H1 (cell line): ENCODE results near the gene STX18. TPM values are rescaled to one million over a fixed set of nuclear protein-coding genes. Genes with fewer than 3 reads are reported as not detected.
A peak's percentile ranks its signal among the peaks of the same experiment; 100 is the strongest.

Experiments used
- CTCF ChIA-PET: fragments of 300-600 bp; sonication (Branson Sonifier 250); formaldehyde crosslinking; loops from one replicate; lab custom pipeline; 2021; ENCODE audit not compliant: partially characterized antibody; lab: Charles Lee
- POLR2A ChIA-PET: fragments of 300-600 bp; sonication (Branson Sonifier 250); formaldehyde crosslinking; loops from one replicate; lab custom pipeline; 2021; ENCODE audit warnings: inconsistent platforms; ENCODE audit not compliant: partially characterized antibody; lab: Charles Lee
- DNase-seq, 2 experiments: peaks; one replicate each; pipeline versions ENCODE4 v3.0.0 to v3.0.0-alpha.2; 2010 to 2022; ENCODE audit warnings: low spot score in 2 of 2, low read depth in 1 of 2, mixed read lengths in 1 of 2
- FAIRE-seq: peaks from 2 replicates; lab custom pipeline; 2011; peaks lifted over from hg19 to GRCh38; lab: Jason Lieb, UNC
- H2AFZ ChIP-seq: 2 replicates; pipeline ENCODE4 v1.8.1; 2012; ENCODE audit warnings: low read length, inconsistent platforms
- H2AK5ac ChIP-seq: 2 replicates; pipeline ENCODE4 v1.6.1; 2013; ENCODE audit warnings: low read depth, low read length
- H2BK120ac ChIP-seq: replicated peaks from 2 replicates; pipeline ENCODE3; 2013; ENCODE audit warnings: low read depth, low read length, inconsistent platforms
- H2BK12ac ChIP-seq: 2 replicates; pipeline ENCODE4 v1.6.1; 2013; ENCODE audit warnings: low read depth, low read length
- H2BK15ac ChIP-seq: 2 replicates; pipeline ENCODE4 v1.6.1; 2013; ENCODE audit warnings: low read length
- H2BK20ac ChIP-seq: 2 replicates; pipeline ENCODE4 v1.6.1; 2013; ENCODE audit warnings: low read length
- H2BK5ac ChIP-seq: 2 replicates; pipeline ENCODE4 v1.6.1; 2013; ENCODE audit warnings: low read depth, low read length
- H3K14ac ChIP-seq: 2 replicates; pipeline ENCODE4 v1.6.1; 2013; ENCODE audit warnings: inconsistent platforms; ENCODE audit not compliant: insufficient read length
- H3K18ac ChIP-seq: 2 replicates; pipeline ENCODE4 v1.6.1; 2013; ENCODE audit warnings: low read length; ENCODE audit errors: extremely low read depth
- H3K23ac ChIP-seq: 2 replicates; pipeline ENCODE4 v1.6.1; 2013; ENCODE audit warnings: inconsistent platforms; ENCODE audit not compliant: insufficient read length
- H3K23me2 ChIP-seq: 2 replicates; pipeline ENCODE4 v1.6.1; 2013; ENCODE audit warnings: low read depth, low read length
- H3K27ac ChIP-seq: 2 replicates; pipeline ENCODE4 v1.6.1; 2011; ENCODE audit warnings: low read depth, low read length, inconsistent platforms
- H3K27me3 ChIP-seq, 4 experiments: replicated peaks in 1 of 4; 1 replicate in 1 of 4; 2 replicates in 3 of 4; pipeline versions ENCODE4 v1.6.1 to v1.8.1; 2011 to 2013; ENCODE audit warnings: low read length in 3 of 4, mild to moderate bottlenecking in 3 of 4, inconsistent platforms in 2 of 4, mixed read lengths in 2 of 4, moderate library complexity in 1 of 4; ENCODE audit not compliant: control insufficient read depth in 3 of 4, insufficient read depth in 3 of 4; ENCODE audit errors: extremely low read depth in 1 of 4
- H3K36me3 ChIP-seq, 4 experiments: 2 replicates each; pipeline versions ENCODE4 v1.6.1 to v1.8.1; 2011 to 2013; ENCODE audit warnings: mild to moderate bottlenecking in 4 of 4, low read length in 3 of 4, moderate library complexity in 2 of 4, control low read depth in 1 of 4, inconsistent platforms in 1 of 4; ENCODE audit not compliant: insufficient read depth in 4 of 4, control insufficient read depth in 2 of 4
- H3K4ac ChIP-seq: replicated peaks from 2 replicates; pipeline ENCODE3; 2013; ENCODE audit warnings: low read length, low read depth, mixed read lengths, inconsistent platforms; ENCODE audit not compliant: insufficient read length
- H3K4me1 ChIP-seq, 4 experiments: replicated peaks in 1 of 4; 1 replicate in 1 of 4; 2 replicates in 3 of 4; pipeline versions ENCODE4 v1.6.1 to v1.8.1; 2011 to 2013; ENCODE audit warnings: low read length in 3 of 4, inconsistent platforms in 2 of 4, mixed read lengths in 1 of 4; ENCODE audit not compliant: insufficient read depth in 4 of 4, control insufficient read depth in 3 of 4
- H3K4me2 ChIP-seq, 2 experiments: 2 replicates each; pipeline versions ENCODE4 v1.6.1 to v1.8.1; 2011 to 2013; ENCODE audit warnings: low read depth in 2 of 2, low read length in 2 of 2, control low read depth in 1 of 2, inconsistent platforms in 1 of 2, mild to moderate bottlenecking in 1 of 2; ENCODE audit not compliant: insufficient read depth in 1 of 2
- H3K4me3 ChIP-seq, 4 experiments: fragments of 200-600, 300-600 bp in 1 of 4; sonication (generic), shearing (Covaris generic), sonication (Bioruptor Twin) in 1 of 4; 2 replicates each; pipeline versions ENCODE4 v1.5.1 to v1.8.1; 2011 to 2016; ENCODE audit warnings: low read length in 4 of 4, low read depth in 3 of 4, control low read depth in 2 of 4, inconsistent platforms in 2 of 4, mild to moderate bottlenecking in 2 of 4, mixed read lengths in 1 of 4, moderate library complexity in 1 of 4; ENCODE audit not compliant: insufficient read depth in 2 of 4; ENCODE audit errors: extremely low read depth in 1 of 4
- H3K56ac ChIP-seq: replicated peaks from 2 replicates; pipeline ENCODE3; 2013; ENCODE audit warnings: low read depth, mild to moderate bottlenecking, mixed read lengths, low read length, inconsistent platforms; ENCODE audit not compliant: insufficient read length
- H3K79me1 ChIP-seq: 2 replicates; pipeline ENCODE4 v1.6.1; 2013; ENCODE audit warnings: low read depth, low read length, control low read depth
- H3K79me2 ChIP-seq, 2 experiments: 2 replicates each; pipeline versions ENCODE4 v1.6.1 to v1.8.1; 2012 to 2013; ENCODE audit warnings: low read length in 2 of 2, mild to moderate bottlenecking in 2 of 2, inconsistent platforms in 1 of 2; ENCODE audit not compliant: insufficient read depth in 2 of 2, control insufficient read depth in 1 of 2
- H3K9ac ChIP-seq, 4 experiments: replicated peaks in 1 of 4; 1 replicate in 1 of 4; 2 replicates in 3 of 4; pipeline versions ENCODE4 v1.6.1 to v1.8.1; 2011 to 2013; ENCODE audit warnings: low read depth in 3 of 4, low read length in 3 of 4, control low read depth in 2 of 4, mild to moderate bottlenecking in 2 of 4, moderate library complexity in 2 of 4, inconsistent platforms in 1 of 4; ENCODE audit errors: extremely low read depth in 1 of 4
- H3K9me3 ChIP-seq, 2 experiments: 2 replicates each; pipeline versions ENCODE4 v1.6.1 to v1.8.1; 2012 to 2013; ENCODE audit warnings: mild to moderate bottlenecking in 2 of 2, moderate library complexity in 2 of 2, control low read depth in 1 of 2, inconsistent platforms in 1 of 2, low read depth in 1 of 2, low read length in 1 of 2, mixed read lengths in 1 of 2; ENCODE audit not compliant: insufficient read depth in 2 of 2
- H4K20me1 ChIP-seq, 2 experiments: replicated peaks in 1 of 2; 2 replicates each; pipeline versions ENCODE3 to v1.8.1; 2011 to 2013; ENCODE audit warnings: inconsistent platforms in 2 of 2, low read length in 2 of 2, mild to moderate bottlenecking in 1 of 2; ENCODE audit not compliant: insufficient read depth in 2 of 2, control insufficient read depth in 1 of 2
- H4K5ac ChIP-seq: 2 replicates; pipeline ENCODE4 v1.6.1; 2013; ENCODE audit warnings: low read length, low read depth, mixed read lengths, inconsistent platforms; ENCODE audit not compliant: insufficient read length
- H4K8ac ChIP-seq: 2 replicates; pipeline ENCODE4 v1.8.0; 2013; ENCODE audit warnings: mild to moderate bottlenecking, moderate library complexity, low read length, inconsistent platforms; ENCODE audit not compliant: insufficient read depth; ENCODE audit errors: extremely low read depth
- H4K91ac ChIP-seq: replicated peaks from 2 replicates; pipeline ENCODE3; 2013; ENCODE audit warnings: low read length, mixed read lengths, inconsistent platforms; ENCODE audit not compliant: insufficient read length
- BACH1 ChIP-seq: IDR thresholded peaks from 2 replicates; pipeline ENCODE4 v1.6.1; 2012; ENCODE audit warnings: low read length, improper control_type of control experiment
- BRCA1 ChIP-seq: IDR thresholded peaks from 2 replicates; pipeline ENCODE4 v1.6.1; 2012; ENCODE audit warnings: low read depth, low read length, improper control_type of control experiment
- CBX5 ChIP-seq: fragments of 300-800, 300-1000 bp; sonication (generic); IDR thresholded peaks from 2 replicates; pipeline ENCODE4 v1.7.1; 2016; ENCODE audit warnings: antibody characterized with exemption, low read length, low read depth
- EZH2 ChIP-seq: fragments of 200-600 bp; sonication (generic); IDR thresholded peaks from 2 replicates; pipeline ENCODE4 v1.7.1; 2012; ENCODE audit warnings: low read depth, mild to moderate bottlenecking, moderate library complexity, low read length, inconsistent platforms; ENCODE audit not compliant: severe bottlenecking
- JUND ChIP-seq: IDR thresholded peaks from 2 replicates; pipeline ENCODE4 v1.6.1; 2011; ENCODE audit warnings: mild to moderate bottlenecking, improper control_type of control experiment, low read length
- POLR2AphosphoS5 ChIP-seq: IDR thresholded peaks from 2 replicates; pipeline ENCODE4 v1.6.1; 2011; ENCODE audit warnings: low read depth, low read length
- RAD21 ChIP-seq, 2 experiments: IDR thresholded peaks in 1 of 2; conservative IDR thresholded peaks in 1 of 2; 2 replicates each; pipeline ENCODE4 v1.6.1; 2011; ENCODE audit warnings: low read depth in 2 of 2, low read length in 2 of 2, improper control_type of control experiment in 1 of 2, inconsistent platforms in 1 of 2, mild to moderate bottlenecking in 1 of 2, moderate library complexity in 1 of 2
- SAP30 ChIP-seq: fragments of 300-600 bp; sonication (generic); IDR thresholded peaks from 2 replicates; pipeline ENCODE4 v1.7.1; 2012; ENCODE audit warnings: low read length, moderate library complexity, mild to moderate bottlenecking, inconsistent platforms; ENCODE audit not compliant: insufficient read depth, insufficient replicate concordance
- SRF ChIP-seq: IDR thresholded peaks from 2 replicates; pipeline ENCODE4 v1.6.1; 2011; ENCODE audit warnings: mild to moderate bottlenecking, low read depth, low read length, moderate library complexity
- TBP ChIP-seq: IDR thresholded peaks from 2 replicates; pipeline ENCODE4 v1.6.1; 2011; ENCODE audit warnings: low read depth, low read length, improper control_type of control experiment
- USF2 ChIP-seq: IDR thresholded peaks from 2 replicates; pipeline ENCODE4 v1.6.1; 2011; ENCODE audit warnings: low read length, improper control_type of control experiment
- WGBS, 2 experiments: shearing (Covaris generic) in 1 of 2; methylation state at CpG; one replicate each; pipeline versions ENCODE4 v1.1.6 to v1.1.7; 2013 to 2015; ENCODE audit warnings: low lambda C conversion rate in 2 of 2, mixed read lengths in 2 of 2, inconsistent platforms in 1 of 2, low coverage in 1 of 2, missing lambda C conversion rate in 1 of 2; ENCODE audit not compliant: insufficient replicate concordance in 2 of 2, insufficient coverage in 1 of 2, insufficient read length in 1 of 2; ENCODE audit errors: extremely low coverage in 1 of 2, missing lambda C conversion rate in 1 of 2; 5-methylcytosine and 5-hydroxymethylcytosine counted together
- polyA plus RNA-seq, 7 experiments: library from polyadenylated mRNA; depleted of rRNA in 3 of 7; stranded (reverse) in 5 of 7; unstranded in 2 of 7; fragments of >200 nt in 5 of 7; fragments of 200-250 nt in 2 of 7; gene quantifications; 1 replicate in 5 of 7; 2 replicates in 1 of 7; 4 replicates in 1 of 7; pipeline versions ENCODE4 v1.2.1 to v1.2.3, GENCODE V29; 2011 to 2013; ENCODE audit warnings: missing spikeins in 2 of 7, mixed read lengths in 2 of 7
- total RNA-seq: library from RNA; stranded (reverse); fragmentation: NEBNext Ultra II Directional; extraction: Animal tissue kit (Norgen Biotek cat#: 25700); gene quantifications from 2 replicates; pipeline ENCODE4 v1.2.1, GENCODE V29; 2021

The STX18 gene
- total and polyA plus RNA-seq, 2 of the 8 experiments (the other 6 are each of a cell fraction or from before 2014, with no cell fraction given): 14.6 to 18.3 TPM

GRCh38 chr4:4377732-4378460 lies 164.0 kb downstream of the STX18 start:
- Histone ChIP-seq H2BK20ac (no peak overlapping the region), H2BK5ac (no peak overlapping the region), H2BK12ac (no peak overlapping the region), H3K27ac (no peak overlapping the region), H4K91ac (no peak overlapping the region), H4K8ac (no peak overlapping the region; the same call in 1 of the 2 replicates), H2BK120ac (no peak overlapping the region), H3K79me2 (no peaks in the 10 kb centered on the region), H3K56ac (no peak overlapping the region), H3K23ac (no peak overlapping the region), H3K4me2 (no peak overlapping the region), H2BK15ac (0 out of 2 replicates have a peak overlapping the region, but pooled peaks have one; percentile 29), H2AFZ (no peak overlapping the region), H3K14ac (no peak overlapping the region), H3K27me3 (peaks cover 0 to 1% (median 0%) of the 10 kb centered on the region in 4 experiments; a peak in 2 of 7 replicates), H3K4me1 (peaks cover 0 to 12% (median 4%) of the 10 kb centered on the region in 4 experiments; a peak in 6 of 7 replicates), H4K5ac (no peak overlapping the region), H3K23me2 (no peaks in the 10 kb centered on the region; the same call in 1 of the 2 replicates), H3K79me1 (no peaks in the 10 kb centered on the region; the same call in 1 of the 2 replicates), H2AK5ac (no peak overlapping the region), H3K4me3 (no peak overlapping the region), H4K20me1 (no peaks in the 10 kb centered on the region), H3K18ac (no peak overlapping the region), H3K4ac (no peak overlapping the region), H3K36me3 (no peaks in the 10 kb centered on the region), H3K9me3 (no peaks in the 10 kb centered on the region), H3K9ac (no peak overlapping the region)
- 90% methylated on average over 23 of the region's 23 CpGs; no CpG with 5 or more reads in 1 of the 2 experiments for WGBS, 2 experiments
- POLR2A ChIA-PET: no interaction called here
- no peak for FAIRE-seq
- CTCF ChIA-PET: interaction anchor here (1.1 to 4.6 kb wide), 4 partner anchors 9 to 53 kb away, joined by 3 to 17 read pairs (median 4); partner anchors contain the start of gene NSG1
- DNase-seq: no peak
- no peak for TF ChIP-seq JUND
- TF ChIP-seq BRCA1: no peak
- no peak for TF ChIP-seq SRF
- no peak for TF ChIP-seq TBP
- no peak for TF ChIP-seq POLR2AphosphoS5
- TF ChIP-seq SAP30: no peak
- no peak for TF ChIP-seq RAD21 (IDR thresholded peaks at IDR 0.05 in 1 of 2, conservative IDR thresholded peaks at IDR 0.05 in 1 of 2; ENCODE audit: low read depth in 2 of 2, low read length in 2 of 2)
- TF ChIP-seq CBX5: no peak
- TF ChIP-seq BACH1: no peak
- TF ChIP-seq USF2: no peak
- TF ChIP-seq EZH2: no peak
